ENCODE measurements around the gene KCNG4. TPM values are rescaled to one million over a fixed set of nuclear protein-coding genes. Genes with fewer than 3 reads are reported as not detected.
"Not testable (repeated sequence)": the region's sequence is repeated elsewhere in the genome, so short reads cannot be mapped to it uniquely, and the experiment has no call there.

Gene KCNG4
- total and polyA plus RNA-seq, 12 donors: not detected

DNA sequence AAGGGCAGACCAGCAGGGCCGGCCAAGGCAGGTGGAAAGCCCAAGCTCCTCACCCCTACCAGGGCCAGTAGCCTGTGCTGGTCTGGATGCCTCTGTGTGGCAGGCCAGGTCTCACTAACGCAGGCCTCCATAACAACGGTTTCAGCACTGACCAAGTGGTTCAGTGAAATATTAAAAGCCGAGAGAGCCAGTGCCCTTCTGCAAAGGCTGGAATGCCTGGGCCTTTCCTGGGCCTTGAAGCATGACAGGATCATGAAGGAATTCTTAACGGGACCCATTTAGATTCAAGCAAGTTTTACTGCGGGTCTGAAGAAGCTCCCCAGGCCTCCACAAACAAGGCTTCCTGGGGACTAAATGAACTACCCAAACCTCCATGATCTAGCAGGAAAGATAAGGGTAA lies 32.6 kb downstream of the KCNG4 start:
- intact Hi-C loops (cut with DNase I): no loop called here
- no peaks in the 10 kb centered on the region for H3K4me1 ChIP-seq
- TF ChIP-seq, protein P1, sequence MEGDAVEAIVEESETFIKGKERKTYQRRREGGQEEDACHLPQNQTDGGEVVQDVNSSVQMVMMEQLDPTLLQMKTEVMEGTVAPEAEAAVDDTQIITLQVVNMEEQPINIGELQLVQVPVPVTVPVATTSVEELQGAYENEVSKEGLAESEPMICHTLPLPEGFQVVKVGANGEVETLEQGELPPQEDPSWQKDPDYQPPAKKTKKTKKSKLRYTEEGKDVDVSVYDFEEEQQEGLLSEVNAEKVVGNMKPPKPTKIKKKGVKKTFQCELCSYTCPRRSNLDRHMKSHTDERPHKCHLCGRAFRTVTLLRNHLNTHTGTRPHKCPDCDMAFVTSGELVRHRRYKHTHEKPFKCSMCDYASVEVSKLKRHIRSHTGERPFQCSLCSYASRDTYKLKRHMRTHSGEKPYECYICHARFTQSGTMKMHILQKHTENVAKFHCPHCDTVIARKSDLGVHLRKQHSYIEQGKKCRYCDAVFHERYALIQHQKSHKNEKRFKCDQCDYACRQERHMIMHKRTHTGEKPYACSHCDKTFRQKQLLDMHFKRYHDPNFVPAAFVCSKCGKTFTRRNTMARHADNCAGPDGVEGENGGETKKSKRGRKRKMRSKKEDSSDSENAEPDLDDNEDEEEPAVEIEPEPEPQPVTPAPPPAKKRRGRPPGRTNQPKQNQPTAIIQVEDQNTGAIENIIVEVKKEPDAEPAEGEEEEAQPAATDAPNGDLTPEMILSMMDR (IDR thresholded peaks at IDR 0.05): no peak
- no peaks in the 10 kb centered on the region for H3K36me3 ChIP-seq
- WGBS, 2 donors: 62 to 68% methylated on average over 6 of the region's 6 CpGs
- H3K27ac ChIP-seq: no peak overlapping the region
- DNase-seq: no peak
- no peak for ATAC-seq
- no peaks in the 10 kb centered on the region for H3K27me3 ChIP-seq
- H3K9me3 ChIP-seq: peaks cover 0 to 4% (median 0%) of the 10 kb centered on the region in 11 donors
- no peak overlapping the region for H3K4me3 ChIP-seq

DNA sequence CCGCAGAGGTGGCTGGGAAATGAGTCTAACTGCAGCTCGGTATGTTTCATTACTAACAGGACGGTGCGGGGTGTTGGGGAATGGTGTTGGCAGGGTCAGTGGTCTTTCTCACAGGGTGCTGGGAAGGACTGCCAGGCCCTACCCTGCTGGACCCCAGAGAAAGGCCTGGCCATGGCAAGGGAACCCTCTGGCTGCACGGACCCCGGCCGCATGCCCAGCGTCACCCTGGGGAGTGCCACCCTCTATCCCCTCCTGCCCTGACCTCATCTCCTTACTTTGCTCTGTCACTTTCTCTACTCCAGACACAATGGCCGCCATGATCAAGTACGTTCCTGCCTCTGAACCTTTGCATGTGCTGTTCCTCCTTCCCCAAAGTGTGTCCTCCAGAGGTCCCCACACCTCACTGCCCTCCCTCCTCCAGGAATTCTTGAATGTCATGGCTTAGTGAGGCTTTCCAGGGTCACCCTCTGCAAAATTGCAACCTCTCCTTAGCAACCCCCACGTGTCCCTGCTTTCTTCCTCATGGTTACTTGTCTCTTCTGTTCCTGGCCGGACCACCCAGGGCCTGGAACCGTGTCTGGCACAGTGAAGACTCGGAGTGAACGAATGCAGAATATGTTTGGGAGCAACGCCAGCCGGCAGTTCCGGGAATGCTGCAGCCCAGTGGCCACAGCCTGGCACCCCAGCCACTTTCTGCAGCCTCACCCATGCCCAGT lies 33.7 kb downstream of the KCNG4 start:
- no peaks in the 10 kb centered on the region for H3K4me1 ChIP-seq
- WGBS, 2 donors: 85 to 87% methylated on average over 18 of the region's 18 CpGs
- no peak for ATAC-seq
- intact Hi-C loops (cut with DNase I): no loop called here
- H3K9me3 ChIP-seq: peaks cover 0 to 4% (median 0%) of the 10 kb centered on the region in 11 donors
- no peak for DNase-seq
- H3K27me3 ChIP-seq: no peaks in the 10 kb centered on the region
- H3K27ac ChIP-seq: no peak overlapping the region
- TF ChIP-seq, protein P1 (IDR thresholded peaks at IDR 0.05): no peak
- no peaks in the 10 kb centered on the region for H3K36me3 ChIP-seq
- no peak overlapping the region for H3K4me3 ChIP-seq

DNA sequence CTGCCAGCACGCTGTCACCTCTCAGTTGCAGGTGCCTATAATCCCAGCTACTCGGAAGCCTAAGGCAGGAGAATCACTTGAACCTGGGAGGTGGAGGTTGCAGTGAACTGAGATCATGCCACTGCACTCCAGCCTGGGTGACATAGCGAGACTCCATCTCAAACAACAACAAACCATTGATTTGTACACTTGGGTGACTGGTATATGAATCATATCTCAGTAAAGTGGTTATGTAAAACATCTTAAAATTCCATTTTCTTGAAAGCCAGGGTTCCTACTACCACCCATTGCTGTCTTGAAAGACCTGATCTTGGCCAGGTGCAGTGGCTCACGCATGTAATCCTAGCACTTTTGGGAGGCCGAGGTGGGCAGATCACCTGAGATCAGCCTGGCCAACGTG lies 34.7 kb downstream of the KCNG4 start:
- ATAC-seq; H3K4me1 ChIP-seq; H3K4me3 ChIP-seq; DNase-seq; H3K9me3 ChIP-seq; H3K27me3 ChIP-seq; H3K27ac ChIP-seq; intact Hi-C loops (cut with DNase I); H3K36me3 ChIP-seq: not testable (repeated sequence)
- WGBS, 2 donors: 93 to 97% methylated on average over 6 of the region's 6 CpGs

DNA sequence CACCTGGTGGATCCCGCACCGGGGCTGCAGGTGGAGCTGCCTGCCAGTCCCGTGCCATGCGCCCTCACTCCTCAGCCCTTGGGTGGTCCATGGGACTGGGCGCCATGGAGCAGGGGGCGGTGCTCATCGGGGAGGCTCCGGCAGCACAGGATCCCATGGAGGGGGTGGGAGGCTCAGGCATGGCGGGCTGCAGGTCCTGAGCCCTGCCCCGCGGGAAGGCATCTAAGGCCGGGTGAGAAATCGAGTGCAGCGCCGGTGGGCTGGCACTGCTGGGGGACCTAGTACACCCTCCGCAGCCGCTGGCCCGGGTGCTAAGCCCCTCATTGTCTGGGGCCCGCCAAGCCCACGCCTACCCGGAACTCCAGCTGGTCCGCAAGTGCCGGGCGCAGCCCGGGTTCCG lies 35.3 kb downstream of the KCNG4 start:
- H3K27me3 ChIP-seq; H3K27ac ChIP-seq; H3K4me1 ChIP-seq; DNase-seq; ATAC-seq; H3K4me3 ChIP-seq; H3K36me3 ChIP-seq; intact Hi-C loops (cut with DNase I); H3K9me3 ChIP-seq: not testable (repeated sequence)
- WGBS, 2 donors: 88 to 97% methylated on average over 25 to 26 of the region's 26 CpGs

DNA sequence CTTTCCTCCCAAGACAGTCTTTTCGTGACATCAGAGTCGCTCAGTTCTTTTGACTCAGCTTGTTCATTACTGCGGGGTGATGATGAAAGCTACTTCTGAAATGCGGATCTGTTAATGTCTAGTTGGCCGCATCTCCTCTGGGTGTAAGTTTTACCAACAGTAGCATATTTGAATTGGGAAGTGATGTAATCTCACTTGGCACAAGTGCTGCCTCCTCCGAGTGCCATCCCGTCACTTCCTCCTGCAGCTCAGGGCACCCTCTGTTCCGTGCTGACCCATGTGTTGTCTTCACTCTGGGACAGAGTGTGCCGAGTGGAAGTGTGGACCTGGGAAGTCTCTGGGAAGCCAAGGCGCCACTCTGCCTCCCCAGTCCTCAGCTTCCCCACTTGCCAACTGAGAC lies 40.0 kb downstream of the KCNG4 start:
- intact Hi-C loops (cut with DNase I): no loop called here
- H3K27ac ChIP-seq: peak overlapping the region in 1 of 10 donors; percentile 54
- peak in 6 of 8 donors; percentile 28 to 84 (median 74) for ATAC-seq
- H3K36me3 ChIP-seq: no peaks in the 10 kb centered on the region
- H3K4me3 ChIP-seq: no peak overlapping the region
- H3K27me3 ChIP-seq: peaks cover 0 to 28% (median 0%) of the 10 kb centered on the region in 7 donors
- 76 to 84% methylated on average over 10 of the region's 10 CpGs for WGBS, 2 donors
- TF ChIP-seq, protein P1 (IDR thresholded peaks at IDR 0.05): no peak
- H3K9me3 ChIP-seq: no peaks in the 10 kb centered on the region
- DNase-seq: no peak
- peaks cover 0 to 14% (median 0%) of the 10 kb centered on the region in 9 donors for H3K4me1 ChIP-seq
